Measurements from ENCODE around the gene SLC35G6. TPM values are rescaled to one million over a fixed set of nuclear protein-coding genes. Genes with fewer than 3 reads are reported as not detected.

SLC35G6 gene
- total and polyA plus RNA-seq, 2 of the 13 experiments (the other 11 are each of a cell fraction or from before 2014, with no cell fraction given) = 0.07 TPM; not detected in 1

GRCh38 chr17:7477392-7478275, 3.6 kb upstream of the SLC35G6 start (continued):
- 0 out of 2 replicates have a peak, but pooled peaks have one; percentile 25 for TF ChIP-seq ZNF609 (CRISPR knock-in tag; IDR thresholded peaks at IDR 0.05; ENCODE audit: borderline replicate concordance)
- no peak for TF ChIP-seq CREM (IDR thresholded peaks at IDR 0.05)
- no peak for TF ChIP-seq CREM (CRISPR knock-in tag; IDR thresholded peaks at IDR 0.05)
- no peak for TF ChIP-seq SIN3B (IDR thresholded peaks at IDR 0.05; ENCODE audit: low read length)
- no peak for TF ChIP-seq ZNF563 (CRISPR knock-in tag; IDR thresholded peaks at IDR 0.05)
- TF ChIP-seq IRX3 (CRISPR knock-in tag; IDR thresholded peaks at IDR 0.05; ENCODE audit: borderline replicate concordance, low read depth) = no peak
- no peak for TF ChIP-seq ZNF329 (CRISPR knock-in tag; IDR thresholded peaks at IDR 0.05; ENCODE audit: low read depth)
- TF ChIP-seq ZNF101 (CRISPR knock-in tag; IDR thresholded peaks at IDR 0.05; ENCODE audit: borderline replicate concordance, low read depth) = no peak
- TF ChIP-seq MYPOP (CRISPR knock-in tag; IDR thresholded peaks at IDR 0.05) = no peak
- no peak for TF ChIP-seq SMC3 (IDR thresholded peaks at IDR 0.05; ENCODE audit: low read length)
- TF ChIP-seq ZFP36L1 (CRISPR knock-in tag; IDR thresholded peaks at IDR 0.05) = no peak
- TF ChIP-seq MIER3 (CRISPR knock-in tag; IDR thresholded peaks at IDR 0.05; ENCODE audit: borderline replicate concordance) = 0 out of 2 replicates have a peak, but pooled peaks have one; percentile 24
- TF ChIP-seq NKX3-1 (CRISPR knock-in tag; IDR thresholded peaks at IDR 0.05) = no peak
- no peak for TF ChIP-seq RCOR2 (CRISPR knock-in tag; IDR thresholded peaks at IDR 0.05)
- TF ChIP-seq AFF4 (CRISPR knock-in tag; IDR thresholded peaks at IDR 0.05) = no peak

All from HepG2 (cell line).